Muscle of leg (tissue), 11 donors: Measurements from ENCODE around the gene ITPRID1. TPM values are rescaled to one million over a fixed set of nuclear protein-coding genes. Genes with fewer than 3 reads are reported as not detected.
"Not testable (repeated sequence)": the region's sequence is repeated elsewhere in the genome, so short reads cannot be mapped to it uniquely, and the experiment has no call there.

Experiments used
- DNase-seq: peaks from one replicate; pipeline ENCODE4 v3.0.0; 2013
- H3K27ac ChIP-seq: one replicate; pipeline ENCODE4 v1.5.1; 2013; ENCODE audit warnings: mild to moderate bottlenecking, low read length, control low read depth
- H3K27me3 ChIP-seq: one replicate; pipeline ENCODE4 v1.6.1; 2013; ENCODE audit warnings: low read length; ENCODE audit not compliant: control insufficient read depth, insufficient read depth
- H3K36me3 ChIP-seq: one replicate; pipeline ENCODE4 v1.6.1; 2013; ENCODE audit warnings: low read length; ENCODE audit not compliant: control insufficient read depth, insufficient read depth
- H3K4me1 ChIP-seq: one replicate; pipeline ENCODE4 v1.6.1; 2013; ENCODE audit warnings: low read length; ENCODE audit not compliant: control insufficient read depth, insufficient read depth
- H3K4me3 ChIP-seq: one replicate; pipeline ENCODE4 v1.5.1; 2013; ENCODE audit warnings: low read length, control low read depth
- H3K9me3 ChIP-seq: replicated peaks from 2 replicates; pipeline ENCODE4 v1.6.1; 2013; ENCODE audit warnings: low read depth, low read length; ENCODE audit not compliant: control insufficient read depth
- WGBS: methylation state at CpG from one replicate; pipeline ENCODE4 v1.1.5; 2013; ENCODE audit warnings: missing lambda C conversion rate; ENCODE audit not compliant: insufficient coverage; 5-methylcytosine and 5-hydroxymethylcytosine counted together
- polyA plus RNA-seq, 8 donors: library from polyadenylated mRNA; unstranded; fragments of 120-200 nt; gene quantifications; one replicate each; pipeline versions ENCODE4 v1.2.1 to v1.2.3, GENCODE V29; 2013; ENCODE audit warnings: inconsistent platforms in 1 of 8, low replicate concordance in 1 of 8; ENCODE audit not compliant: insufficient read length in 8 of 8, insufficient read depth in 1 of 8
- total RNA-seq: library from RNA; stranded (reverse); fragments of 120-200 nt; gene quantifications from one replicate; pipeline ENCODE4 v1.2.4, GENCODE V29; 2013

ITPRID1 gene
- total and polyA plus RNA-seq, 9 donors = 0.23 to 1.0 (median 0.30) TPM

GRCh38 chr7:31512166-31512565, 1.7 kb upstream of the ITPRID1 start:
- WGBS = no CpG with 5 or more reads among the region's 2 CpGs
- H3K4me1 ChIP-seq = no peaks in the 10 kb centered on the region
- H3K36me3 ChIP-seq = no peaks in the 10 kb centered on the region
- no peaks in the 10 kb centered on the region for H3K27me3 ChIP-seq
- H3K27ac ChIP-seq = no peak overlapping the region
- H3K9me3 ChIP-seq = no peaks in the 10 kb centered on the region
- H3K4me3 ChIP-seq = no peak overlapping the region
- DNase-seq = no peak

- no peak for DNase-seq
- Histone ChIP-seq H3K36me3 (no peaks in the 10 kb centered on the region), H3K4me1 (no peaks in the 10 kb centered on the region), H3K4me3 (no peak overlapping the region), H3K9me3 (no peaks in the 10 kb centered on the region), H3K27ac (no peak overlapping the region), H3K27me3 (no peaks in the 10 kb centered on the region)
- WGBS = 89% methylated on average over 10 of the region's 16 CpGs
These were observed 3.0 kb downstream of the ITPRID1 start for GRCh38 chr7:31516680-31517502.

GRCh38 chr7:31517513-31517912, 3.6 kb downstream of the ITPRID1 start:
- Histone ChIP-seq H3K36me3 (no peaks in the 10 kb centered on the region), H3K27me3 (no peaks in the 10 kb centered on the region), H3K27ac (no peak overlapping the region), H3K4me1 (no peaks in the 10 kb centered on the region), H3K9me3 (no peaks in the 10 kb centered on the region), H3K4me3 (no peak overlapping the region)
- DNase-seq = no peak
- WGBS = 93% methylated on average over 13 of the region's 31 CpGs

- DNase-seq = no peak
- no peaks in the 10 kb centered on the region for H3K9me3 ChIP-seq
- H3K4me3 ChIP-seq = no peak overlapping the region
- WGBS = 85% methylated on average over 3 of the region's 4 CpGs
- H3K36me3 ChIP-seq = no peaks in the 10 kb centered on the region
- H3K4me1 ChIP-seq = no peaks in the 10 kb centered on the region
- no peak overlapping the region for H3K27ac ChIP-seq
- H3K27me3 ChIP-seq = no peaks in the 10 kb centered on the region
These were observed 4.9 kb downstream of the ITPRID1 start for GRCh38 chr7:31518766-31519165.

- no peaks in the 10 kb centered on the region for H3K36me3 ChIP-seq
- no peaks in the 10 kb centered on the region for H3K9me3 ChIP-seq
- H3K4me3 ChIP-seq = no peak overlapping the region
- no peaks in the 10 kb centered on the region for H3K4me1 ChIP-seq
- DNase-seq = no peak
- no peak overlapping the region for H3K27ac ChIP-seq
- 88% methylated on average over 2 of the region's 5 CpGs for WGBS
- no peaks in the 10 kb centered on the region for H3K27me3 ChIP-seq
These were observed 7.6 kb downstream of the ITPRID1 start for GRCh38 chr7:31521336-31522010.

GRCh38 chr7:31526864-31527263, 13.0 kb downstream of the ITPRID1 start:
- Histone ChIP-seq H3K4me3 (no peak overlapping the region), H3K27me3 (no peaks in the 10 kb centered on the region), H3K9me3 (no peaks in the 10 kb centered on the region), H3K4me1 (no peaks in the 10 kb centered on the region), H3K27ac (no peak overlapping the region), H3K36me3 (no peaks in the 10 kb centered on the region)
- DNase-seq = no peak

- no peak for DNase-seq
- no peaks in the 10 kb centered on the region for H3K27me3 ChIP-seq
- no CpG with 5 or more reads among the region's 1 CpG for WGBS
- H3K4me1 ChIP-seq = no peaks in the 10 kb centered on the region
- H3K27ac ChIP-seq = no peak overlapping the region
- no peak overlapping the region for H3K4me3 ChIP-seq
- no peaks in the 10 kb centered on the region for H3K9me3 ChIP-seq
- H3K36me3 ChIP-seq = no peaks in the 10 kb centered on the region
These were observed 15.2 kb downstream of the ITPRID1 start for GRCh38 chr7:31529103-31529502.

GRCh38 chr7:31540651-31541185, 26.8 kb downstream of the ITPRID1 start:
- 80% methylated on average over 1 of the region's 3 CpGs for WGBS
- not testable (repeated sequence) for H3K4me3 ChIP-seq, H3K36me3 ChIP-seq, H3K4me1 ChIP-seq, H3K27ac ChIP-seq, DNase-seq, H3K27me3 ChIP-seq, H3K9me3 ChIP-seq

- no CpG with 5 or more reads among the region's 1 CpG for WGBS
These were observed 31.7 kb downstream of the ITPRID1 start for GRCh38 chr7:31545549-31545948.

GRCh38 chr7:31549611-31550010, 35.7 kb downstream of the ITPRID1 start:
- Histone ChIP-seq H3K27me3 (no peaks in the 10 kb centered on the region), H3K4me3 (no peak overlapping the region), H3K27ac (no peak overlapping the region), H3K9me3 (no peaks in the 10 kb centered on the region), H3K36me3 (no peaks in the 10 kb centered on the region), H3K4me1 (no peaks in the 10 kb centered on the region)
- no peak for DNase-seq

More at GRCh38 chr7:31545549-31545948, 31.7 kb downstream of the ITPRID1 start:
- Histone ChIP-seq H3K9me3 (no peaks in the 10 kb centered on the region), H3K27ac (no peak overlapping the region), H3K27me3 (no peaks in the 10 kb centered on the region), H3K4me1 (no peaks in the 10 kb centered on the region), H3K4me3 (no peak overlapping the region), H3K36me3 (no peaks in the 10 kb centered on the region)
- DNase-seq = no peak
